Measurements from ENCODE around the gene ETHE1. TPM values are rescaled to one million over a fixed set of nuclear protein-coding genes. Genes with fewer than 3 reads are reported as not detected.

ETHE1 gene
- total RNA-seq, 2 experiments from 2014 or later = 68.7 to 78.8 TPM

GRCh38 chr19:43563816-43564457, 36.9 kb upstream of the ETHE1 start:
- CTCF ChIA-PET = interaction anchor here (1.2 to 1.5 kb wide), 2 partner anchors 9 to 31 kb away, joined by 4 read pairs; no protein-coding TSS in a partner anchor
- H3K9me3 Mint-ChIP-seq (ENCODE audit: low read depth) = no peaks in the 10 kb centered on the region
- no peak overlapping the region for H3K4me3 Mint-ChIP-seq
- H3K36me3 Mint-ChIP-seq (ENCODE audit: low read depth) = peaks cover 27% of the 10 kb centered on the region
- intact Hi-C loops (cut with DNase I, micrococcal nuclease) = loop anchor here in 1 of 2 experiments (2.0 kb wide), 1 partner anchor 37 kb away; the partner anchor contains the start of gene ETHE1
- DNase-seq (no peak), ATAC-seq (no peak)
- POLR2A ChIA-PET = interaction anchor here (1.5 kb wide), 1 partner anchor 32 kb away, joined by 9 read pairs; the partner anchor contains the start of gene IRGQ
- H3K4me1 Mint-ChIP-seq = peaks cover 46% of the 10 kb centered on the region
- H3K27ac Mint-ChIP-seq = peak overlapping the region; percentile 94
- no peaks in the 10 kb centered on the region for H3K27me3 Mint-ChIP-seq

- ATAC-seq (peak; percentile 90), DNase-seq (peak; percentile 82)
- H3K9me3 Mint-ChIP-seq (ENCODE audit: low read depth) = no peaks in the 10 kb centered on the region
- POLR2A ChIA-PET = interaction anchor here (1.0 kb wide), 1 partner anchor 33 kb away, joined by 4 read pairs; the partner anchor contains the start of gene IRGQ
- intact Hi-C loops (cut with DNase I, micrococcal nuclease) = loop anchor here (1.0 to 2.0 kb wide), 4 partner anchors 13 to 36 kb away; partner anchors contain the start of genes ETHE1 (in 2 of the 2), IRGQ (in 1 of the 2), PINLYP (in 1 of the 2) and XRCC1 (in 1 of the 2)
- CTCF ChIA-PET = interaction anchor here (0.7 to 1.5 kb wide), 2 partner anchors 32 kb away, joined by 3 to 4 read pairs; no protein-coding TSS in a partner anchor
- peaks cover 27% of the 10 kb centered on the region for H3K36me3 Mint-ChIP-seq (ENCODE audit: low read depth)
- no peaks in the 10 kb centered on the region for H3K27me3 Mint-ChIP-seq
- H3K4me1 Mint-ChIP-seq = peaks cover 46% of the 10 kb centered on the region
- H3K4me3 Mint-ChIP-seq = no peak overlapping the region
- H3K27ac Mint-ChIP-seq = peak overlapping the region; percentile 94
Observed at GRCh38 chr19:43562698-43563241, 35.8 kb upstream of the ETHE1 start.

GRCh38 chr19:43562226-43562697, 35.3 kb upstream of the ETHE1 start:
- H3K36me3 Mint-ChIP-seq (ENCODE audit: low read depth) = peaks cover 31% of the 10 kb centered on the region
- peak overlapping the region; percentile 94 for H3K27ac Mint-ChIP-seq
- ATAC-seq = peak; percentile 8
- POLR2A ChIA-PET = interaction anchor here (0.6 to 1.0 kb wide), 2 partner anchors 30 to 33 kb away, joined by 3 to 4 read pairs; partner anchors contain the start of gene IRGQ
- intact Hi-C loops (cut with DNase I, micrococcal nuclease) = loop anchor here (1.0 to 2.0 kb wide), 4 partner anchors 13 to 35 kb away; partner anchors contain the start of genes ETHE1 (in 2 of the 2), IRGQ (in 1 of the 2), PINLYP (in 1 of the 2) and XRCC1 (in 1 of the 2)
- no peaks in the 10 kb centered on the region for H3K27me3 Mint-ChIP-seq
- H3K9me3 Mint-ChIP-seq (ENCODE audit: low read depth) = no peaks in the 10 kb centered on the region
- H3K4me1 Mint-ChIP-seq = peaks cover 47% of the 10 kb centered on the region
- CTCF ChIA-PET = interaction anchor here (0.7 to 1.2 kb wide), 2 partner anchors 31 to 43 kb away, joined by 3 to 4 read pairs; no protein-coding TSS in a partner anchor
- DNase-seq = no peak
- H3K4me3 Mint-ChIP-seq = no peak overlapping the region

DNA sequence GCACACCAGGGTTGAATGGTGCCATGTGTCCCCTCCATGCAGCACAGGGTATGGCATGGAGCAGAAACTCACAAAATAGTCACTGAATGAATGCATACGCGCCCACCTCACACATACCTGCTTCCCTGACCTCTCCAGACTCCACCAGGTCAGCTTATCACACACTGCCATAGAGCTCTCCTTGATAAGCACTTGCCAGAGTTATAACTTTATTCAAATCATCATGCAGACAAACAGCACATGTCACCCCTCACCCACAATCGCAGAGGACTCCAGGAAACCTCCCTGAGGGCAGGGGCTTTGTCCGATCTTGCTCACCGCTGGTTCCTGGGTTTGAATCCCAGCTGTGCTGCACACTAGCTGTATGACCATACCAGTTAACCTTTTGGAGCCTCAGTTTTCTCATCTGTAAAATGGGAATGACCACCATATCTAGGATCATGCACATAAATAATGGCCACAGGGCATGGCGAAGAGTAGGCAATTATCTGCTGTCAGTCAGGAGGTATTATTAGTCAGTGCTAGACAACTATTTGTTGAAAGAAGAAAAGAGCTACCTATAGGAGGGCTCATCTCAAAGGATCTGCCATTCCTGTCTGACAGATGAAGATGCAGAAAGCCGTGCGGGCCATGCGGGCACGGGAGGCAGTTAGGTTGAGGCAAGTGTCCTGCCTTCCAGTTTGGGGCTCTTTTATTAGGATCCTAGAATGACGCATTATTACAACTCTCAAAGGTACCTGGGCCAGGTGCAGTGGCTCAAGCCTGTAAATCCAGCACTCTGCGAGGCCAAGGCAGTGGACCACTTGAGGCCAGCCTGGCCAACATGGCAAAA, 34.4 kb upstream of the ETHE1 start:
- ATAC-seq = no peak
- intact Hi-C loops (cut with DNase I, micrococcal nuclease) = no loop called here
- no peaks in the 10 kb centered on the region for H3K27me3 Mint-ChIP-seq
- H3K36me3 Mint-ChIP-seq (ENCODE audit: low read depth) = peaks cover 31% of the 10 kb centered on the region
- no peak overlapping the region for H3K4me3 Mint-ChIP-seq
- no peaks in the 10 kb centered on the region for H3K9me3 Mint-ChIP-seq (ENCODE audit: low read depth)
- CTCF ChIA-PET = interaction anchor here (0.8 to 3.0 kb wide), 5 partner anchors 10 to 114 kb away, joined by 3 to 11 read pairs (median 4); no protein-coding TSS in a partner anchor
- DNase-seq = no peak
- peak overlapping the region; percentile 94 for H3K27ac Mint-ChIP-seq
- peaks cover 47% of the 10 kb centered on the region for H3K4me1 Mint-ChIP-seq
- POLR2A ChIA-PET = interaction anchor here (0.6 kb wide), 2 partner anchors 17 to 30 kb away, joined by 3 to 4 read pairs; no protein-coding TSS in a partner anchor

DNA sequence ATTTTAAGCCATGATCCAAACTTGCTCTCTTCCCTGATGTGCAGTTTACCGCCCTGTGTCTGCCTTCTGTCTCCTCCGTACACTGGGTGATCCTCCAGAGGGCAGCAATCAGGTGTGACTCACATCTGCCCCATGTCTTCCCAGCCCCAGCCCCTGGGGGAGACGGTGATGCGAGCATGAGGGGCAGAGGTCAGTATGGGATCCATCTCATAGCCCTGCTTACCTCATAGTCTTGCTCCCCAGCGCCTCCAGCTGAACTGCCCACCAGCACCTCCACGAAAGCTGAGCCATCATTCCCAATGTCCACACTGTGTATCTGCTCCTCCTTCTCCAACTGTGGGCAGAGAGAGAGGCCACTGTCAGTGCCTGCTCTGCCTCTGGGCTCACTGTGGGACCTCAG, 33.7 kb upstream of the ETHE1 start:
- no peaks in the 10 kb centered on the region for H3K9me3 Mint-ChIP-seq (ENCODE audit: low read depth)
- DNase-seq (peak; percentile 50), ATAC-seq (no peak)
- H3K27me3 Mint-ChIP-seq = no peaks in the 10 kb centered on the region
- intact Hi-C loops (cut with DNase I, micrococcal nuclease) = no loop called here
- peak overlapping the region; percentile 94 for H3K27ac Mint-ChIP-seq
- ChIA-PET POLR2A (no interaction called here), CTCF (interaction anchor here (0.8 to 3.0 kb wide), 4 partner anchors 10 to 114 kb away, joined by 3 to 11 read pairs (median 4); no protein-coding TSS in a partner anchor)
- H3K36me3 Mint-ChIP-seq (ENCODE audit: low read depth) = peaks cover 31% of the 10 kb centered on the region
- H3K4me1 Mint-ChIP-seq = peaks cover 49% of the 10 kb centered on the region
- no peak overlapping the region for H3K4me3 Mint-ChIP-seq

GRCh38 chr19:43555185-43555770, 28.3 kb upstream of the ETHE1 start:
- intact Hi-C loops (cut with DNase I, micrococcal nuclease) = loop anchor here (1.0 to 10.0 kb wide), 3 partner anchors 39 to 250 kb away; partner anchors contain the start of gene LYPD5 (in 1 of the 2)
- Mint-ChIP-seq H3K36me3 (ENCODE audit: low read depth) (peaks cover 12% of the 10 kb centered on the region), H3K27ac (peak overlapping the region; percentile 13), H3K27me3 (no peaks in the 10 kb centered on the region), H3K9me3 (ENCODE audit: low read depth) (no peaks in the 10 kb centered on the region), H3K4me3 (no peak overlapping the region), H3K4me1 (peaks cover 14% of the 10 kb centered on the region)
- CTCF ChIA-PET = interaction anchor here (0.6 to 6.8 kb wide), 47 partner anchors 9 to 517 kb away, joined by 3 to 88 read pairs (median 4); partner anchors contain the start of genes IRGQ, PINLYP, XRCC1 and ZNF575
- POLR2A ChIA-PET = interaction anchor here (0.7 to 1.7 kb wide), 5 partner anchors 19 to 115 kb away, joined by 3 to 9 read pairs (median 4); partner anchors contain the start of genes PLAUR and ZNF575
- DNase-seq = peak; percentile 90
- ATAC-seq = peak; percentile 98

GRCh38 chr19:43554317-43554895, 27.4 kb upstream of the ETHE1 start:
- ATAC-seq = no peak
- ChIA-PET POLR2A (interaction anchor here (0.8 to 1.7 kb wide), 4 partner anchors 18 to 116 kb away, joined by 3 to 9 read pairs (median 5); partner anchors contain the start of genes PLAUR and ZNF575), CTCF (interaction anchor here (0.6 to 6.8 kb wide), 32 partner anchors 9 to 255 kb away, joined by 3 to 88 read pairs (median 5); partner anchors contain the start of genes IRGQ, PINLYP, XRCC1 and ZNF575)
- H3K4me1 Mint-ChIP-seq = peaks cover 12% of the 10 kb centered on the region
- H3K9me3 Mint-ChIP-seq (ENCODE audit: low read depth) = no peaks in the 10 kb centered on the region
- H3K36me3 Mint-ChIP-seq (ENCODE audit: low read depth) = peaks cover 13% of the 10 kb centered on the region
- intact Hi-C loops (cut with DNase I, micrococcal nuclease) = loop anchor here in 1 of 2 experiments (10.0 kb wide), 1 partner anchor 250 kb away; the partner anchor contains the start of gene LYPD5
- no peak for DNase-seq
- peak overlapping the region; percentile 13 for H3K27ac Mint-ChIP-seq
- no peaks in the 10 kb centered on the region for H3K27me3 Mint-ChIP-seq
- no peak overlapping the region for H3K4me3 Mint-ChIP-seq

GRCh38 chr19:43553656-43554055, 26.7 kb upstream of the ETHE1 start:
- H3K4me3 Mint-ChIP-seq = no peak overlapping the region
- peaks cover 11% of the 10 kb centered on the region for H3K4me1 Mint-ChIP-seq
- no peak for DNase-seq
- intact Hi-C loops (cut with DNase I, micrococcal nuclease) = loop anchor here in 1 of 2 experiments (10.0 kb wide), 1 partner anchor 251 kb away; the partner anchor contains the start of gene LYPD5
- no peaks in the 10 kb centered on the region for H3K27me3 Mint-ChIP-seq
- peaks cover 13% of the 10 kb centered on the region for H3K36me3 Mint-ChIP-seq (ENCODE audit: low read depth)
- no peak for ATAC-seq
- ChIA-PET POLR2A (no interaction called here), CTCF (interaction anchor here (0.6 to 6.8 kb wide), 9 partner anchors 20 to 52 kb away, joined by 3 to 88 read pairs (median 4); partner anchors contain the start of genes IRGQ, PINLYP, XRCC1 and ZNF575)
- no peaks in the 10 kb centered on the region for H3K9me3 Mint-ChIP-seq (ENCODE audit: low read depth)
- H3K27ac Mint-ChIP-seq = no peak overlapping the region

- ChIA-PET POLR2A (no interaction called here), CTCF (interaction anchor here (0.9 to 6.8 kb wide), 4 partner anchors 23 to 116 kb away, joined by 3 to 88 read pairs (median 4); partner anchors contain the start of genes IRGQ, PINLYP, XRCC1 and ZNF576)
- Mint-ChIP-seq H3K36me3 (ENCODE audit: low read depth) (peaks cover 11% of the 10 kb centered on the region), H3K4me3 (no peak overlapping the region), H3K27me3 (no peaks in the 10 kb centered on the region), H3K27ac (no peak overlapping the region), H3K4me1 (peaks cover 10% of the 10 kb centered on the region), H3K9me3 (ENCODE audit: low read depth) (no peaks in the 10 kb centered on the region)
- intact Hi-C loops (cut with DNase I, micrococcal nuclease) = loop anchor here in 1 of 2 experiments (10.0 kb wide), 1 partner anchor 252 kb away; the partner anchor contains the start of gene LYPD5
- DNase-seq = no peak
- no peak for ATAC-seq
Observed at GRCh38 chr19:43552616-43553015, 25.6 kb upstream of the ETHE1 start.

Data from activated CD4-positive, alpha-beta T cell treated with anti-CD3 and anti-CD28 coated beads for 36 hours (primary cell).